Left ventricle myocardium inferior (tissue), 1 donor: ENCODE measurements around the gene CST3. TPM values are rescaled to one million over a fixed set of nuclear protein-coding genes. Genes with fewer than 3 reads are reported as not detected.

Source experiments
- DNase-seq: peaks from one replicate; pipeline ENCODE4 v3.0.0-alpha.2; 2020
- H3K27ac ChIP-seq: fragments of 200-600 bp; replicated peaks from 2 replicates; pipeline ENCODE4 v1.8.0; 2021
- H3K27me3 ChIP-seq: fragments of 200-600 bp; 2 replicates; pipeline ENCODE4 v1.8.0; 2021; ENCODE audit warnings: low read depth
- H3K36me3 ChIP-seq: fragments of 200-600 bp; 2 replicates; pipeline ENCODE4 v1.8.0; 2021
- H3K4me1 ChIP-seq: fragments of 200-600 bp; 2 replicates; pipeline ENCODE4 v1.8.0; 2021
- H3K4me3 ChIP-seq: fragments of 200-600 bp; 2 replicates; pipeline ENCODE4 v1.8.0; 2021; ENCODE audit warnings: mild to moderate bottlenecking, moderate library complexity
- H3K9me3 ChIP-seq: fragments of 200-600 bp; replicated peaks from 2 replicates; pipeline ENCODE4 v1.8.0; 2021
- CTCF ChIP-seq: fragments of 200-600 bp; IDR thresholded peaks from 2 replicates; pipeline ENCODE4 v1.8.0; 2021; ENCODE audit warnings: antibody characterized with exemption, mild to moderate bottlenecking, borderline replicate concordance
- intact Hi-C: fragments of 100-400 bp; cut with micrococcal nuclease; formaldehyde crosslinking; loops from one replicate; pipeline ENCODE4 v1.11.0; 2022
- total RNA-seq: library from RNA; stranded (reverse); fragmentation: NEBNext Ultra II Directional; extraction: Animal tissue kit (Norgen Biotek cat#: 25700); gene quantifications from one replicate; pipeline ENCODE4 v1.2.1, GENCODE V29; 2021
- donor health status: DM: no; HTN: yes; CAD: no; lungs with severe emphysema.

The CST3 gene
- total RNA-seq, 1 donor from 2014 or later, result 576 TPM

GRCh38 chr20:23683281-23683680 is 45.5 kb upstream of the CST3 start:
- intact Hi-C loops, result no loop called here
- no peak for TF ChIP-seq CTCF
- no peak overlapping the region for H3K27ac ChIP-seq
- no peak overlapping the region for H3K4me3 ChIP-seq
- no peak for DNase-seq
- no peaks in the 10 kb centered on the region for H3K36me3 ChIP-seq
- H3K9me3 ChIP-seq, result no peaks in the 10 kb centered on the region
- no peaks in the 10 kb centered on the region for H3K27me3 ChIP-seq
- H3K4me1 ChIP-seq, result no peaks in the 10 kb centered on the region

- H3K9me3 ChIP-seq, result no peaks in the 10 kb centered on the region
- no peak overlapping the region for H3K4me3 ChIP-seq
- intact Hi-C loops, result no loop called here
- DNase-seq, result no peak
- no peaks in the 10 kb centered on the region for H3K36me3 ChIP-seq
- no peaks in the 10 kb centered on the region for H3K4me1 ChIP-seq
- no peak for TF ChIP-seq CTCF
- H3K27me3 ChIP-seq, result no peaks in the 10 kb centered on the region
- no peak overlapping the region for H3K27ac ChIP-seq
These were observed 42.4 kb upstream of the CST3 start for GRCh38 chr20:23680146-23680545.

- intact Hi-C loops, result loop anchor here (10.0 kb wide), 1 partner anchor 295 kb away; no protein-coding TSS in a partner anchor
- no peaks in the 10 kb centered on the region for H3K36me3 ChIP-seq
- H3K4me3 ChIP-seq, result no peak overlapping the region
- no peak for DNase-seq
- no peaks in the 10 kb centered on the region for H3K4me1 ChIP-seq
- no peak overlapping the region for H3K27ac ChIP-seq
- H3K27me3 ChIP-seq, result no peaks in the 10 kb centered on the region
- no peak for TF ChIP-seq CTCF
- no peaks in the 10 kb centered on the region for H3K9me3 ChIP-seq
These were observed 41.7 kb upstream of the CST3 start for GRCh38 chr20:23679133-23680092.

GRCh38 chr20:23673209-23673608 is 35.5 kb upstream of the CST3 start:
- Histone ChIP-seq H3K27ac (no peak overlapping the region), H3K27me3 (peaks cover 3% of the 10 kb centered on the region), H3K4me3 (no peak overlapping the region), H3K36me3 (no peaks in the 10 kb centered on the region), H3K9me3 (no peaks in the 10 kb centered on the region), H3K4me1 (peaks cover 5% of the 10 kb centered on the region)
- DNase-seq, result no peak
- TF ChIP-seq CTCF, result no peak
- intact Hi-C loops, result loop anchor here (10.0 kb wide), 1 partner anchor 302 kb away; no protein-coding TSS in a partner anchor

GRCh38 chr20:23672158-23672557 is 34.4 kb upstream of the CST3 start:
- no peaks in the 10 kb centered on the region for H3K9me3 ChIP-seq
- no peak for TF ChIP-seq CTCF
- no peak for DNase-seq
- H3K36me3 ChIP-seq, result no peaks in the 10 kb centered on the region
- intact Hi-C loops, result loop anchor here (10.0 kb wide), 1 partner anchor 303 kb away; no protein-coding TSS in a partner anchor
- no peak overlapping the region for H3K27ac ChIP-seq
- H3K4me1 ChIP-seq, result peaks cover 8% of the 10 kb centered on the region
- peaks cover 9% of the 10 kb centered on the region for H3K27me3 ChIP-seq
- no peak overlapping the region for H3K4me3 ChIP-seq
